Measurements from ENCODE around the gene PACS1. TPM values are rescaled to one million over a fixed set of nuclear protein-coding genes. Genes with fewer than 3 reads are reported as not detected.

PACS1 gene
- total RNA-seq, 1 donor from 2014 or later: 13.6 TPM

- Histone ChIP-seq H3K36me3 (ENCODE audit: control insufficient read depth in 3 of 3, insufficient read depth in 3 of 3, low read length in 3 of 3) (peaks cover 0 to 3% (median 0%) of the 10 kb centered on the region in 3 donors), H3K9me3 (ENCODE audit: control insufficient read depth in 3 of 3, low read length in 3 of 3) (no peaks in the 10 kb centered on the region), H3K4me3 (ENCODE audit: low read length in 3 of 3) (no peak overlapping the region), H3K4me1 (ENCODE audit: control insufficient read depth in 3 of 3, insufficient read depth in 3 of 3, low read length in 3 of 3) (no peaks in the 10 kb centered on the region), H3K27me3 (ENCODE audit: control insufficient read depth in 3 of 3, insufficient read depth in 3 of 3, low read length in 3 of 3) (no peaks in the 10 kb centered on the region), H3K9ac (ENCODE audit: low read depth in 1 of 3, low read length in 3 of 3) (no peak overlapping the region), H3K27ac (ENCODE audit: low read depth, low read length) (no peak overlapping the region)
Measured at GRCh38 chr11:66172146-66172545, 102.1 kb downstream of the PACS1 start.

- no peaks in the 10 kb centered on the region for H3K27me3 ChIP-seq (ENCODE audit: control insufficient read depth in 3 of 3, insufficient read depth in 3 of 3, low read length in 3 of 3)
- H3K27ac ChIP-seq (ENCODE audit: low read depth, low read length): no peak overlapping the region
- H3K4me3 ChIP-seq (ENCODE audit: low read length in 3 of 3): no peak overlapping the region
- no peaks in the 10 kb centered on the region for H3K36me3 ChIP-seq (ENCODE audit: control insufficient read depth in 3 of 3, insufficient read depth in 3 of 3, low read length in 3 of 3)
- no peaks in the 10 kb centered on the region for H3K4me1 ChIP-seq (ENCODE audit: control insufficient read depth in 3 of 3, insufficient read depth in 3 of 3, low read length in 3 of 3)
- H3K9ac ChIP-seq (ENCODE audit: low read depth in 1 of 3, low read length in 3 of 3): no peak overlapping the region
- H3K9me3 ChIP-seq (ENCODE audit: control insufficient read depth in 3 of 3, low read length in 3 of 3): no peaks in the 10 kb centered on the region
Measured at GRCh38 chr11:66176650-66177049, 106.6 kb downstream of the PACS1 start.

GRCh38 chr11:66178183-66178582, 108.1 kb downstream of the PACS1 start:
- Histone ChIP-seq H3K4me3 (ENCODE audit: low read length in 3 of 3) (no peak overlapping the region), H3K27me3 (ENCODE audit: control insufficient read depth in 3 of 3, insufficient read depth in 3 of 3, low read length in 3 of 3) (no peaks in the 10 kb centered on the region), H3K9me3 (ENCODE audit: control insufficient read depth in 3 of 3, low read length in 3 of 3) (no peaks in the 10 kb centered on the region), H3K36me3 (ENCODE audit: control insufficient read depth in 3 of 3, insufficient read depth in 3 of 3, low read length in 3 of 3) (no peaks in the 10 kb centered on the region), H3K4me1 (ENCODE audit: control insufficient read depth in 3 of 3, insufficient read depth in 3 of 3, low read length in 3 of 3) (no peaks in the 10 kb centered on the region), H3K9ac (ENCODE audit: low read depth in 1 of 3, low read length in 3 of 3) (no peak overlapping the region), H3K27ac (ENCODE audit: low read depth, low read length) (no peak overlapping the region)

GRCh38 chr11:66178871-66179270, 108.8 kb downstream of the PACS1 start:
- Histone ChIP-seq H3K4me3 (ENCODE audit: low read length in 3 of 3) (no peak overlapping the region), H3K27me3 (ENCODE audit: control insufficient read depth in 3 of 3, insufficient read depth in 3 of 3, low read length in 3 of 3) (no peaks in the 10 kb centered on the region), H3K4me1 (ENCODE audit: control insufficient read depth in 3 of 3, insufficient read depth in 3 of 3, low read length in 3 of 3) (no peaks in the 10 kb centered on the region)

GRCh38 chr11:66181632-66182315, 111.7 kb downstream of the PACS1 start:
- Histone ChIP-seq H3K9me3 (ENCODE audit: control insufficient read depth in 3 of 3, low read length in 3 of 3) (no peaks in the 10 kb centered on the region), H3K27me3 (ENCODE audit: control insufficient read depth in 3 of 3, insufficient read depth in 3 of 3, low read length in 3 of 3) (no peaks in the 10 kb centered on the region), H3K27ac (ENCODE audit: low read depth, low read length) (no peak overlapping the region), H3K36me3 (ENCODE audit: control insufficient read depth in 3 of 3, insufficient read depth in 3 of 3, low read length in 3 of 3) (no peaks in the 10 kb centered on the region), H3K4me3 (ENCODE audit: low read length in 3 of 3) (no peak overlapping the region), H3K4me1 (ENCODE audit: control insufficient read depth in 3 of 3, insufficient read depth in 3 of 3, low read length in 3 of 3) (no peaks in the 10 kb centered on the region), H3K9ac (ENCODE audit: low read depth in 1 of 3, low read length in 3 of 3) (no peak overlapping the region)

More at GRCh38 chr11:66178871-66179270, 108.8 kb downstream of the PACS1 start:
- H3K9ac ChIP-seq (ENCODE audit: low read depth in 1 of 3, low read length in 3 of 3): no peak overlapping the region
- no peaks in the 10 kb centered on the region for H3K9me3 ChIP-seq (ENCODE audit: control insufficient read depth in 3 of 3, low read length in 3 of 3)
- H3K36me3 ChIP-seq (ENCODE audit: control insufficient read depth in 3 of 3, insufficient read depth in 3 of 3, low read length in 3 of 3): no peaks in the 10 kb centered on the region
- no peak overlapping the region for H3K27ac ChIP-seq (ENCODE audit: low read depth, low read length)

GRCh38 chr11:66183494-66184048, 113.5 kb downstream of the PACS1 start:
- no peak overlapping the region for H3K4me3 ChIP-seq (ENCODE audit: low read length in 3 of 3)
- no peak overlapping the region for H3K27ac ChIP-seq (ENCODE audit: low read depth, low read length)
- H3K36me3 ChIP-seq (ENCODE audit: control insufficient read depth in 3 of 3, insufficient read depth in 3 of 3, low read length in 3 of 3): no peaks in the 10 kb centered on the region

GRCh38 chr11:66184728-66185127, 114.7 kb downstream of the PACS1 start:
- H3K27me3 ChIP-seq (ENCODE audit: control insufficient read depth in 3 of 3, insufficient read depth in 3 of 3, low read length in 3 of 3): no peaks in the 10 kb centered on the region
- no peak overlapping the region for H3K4me3 ChIP-seq (ENCODE audit: low read length in 3 of 3)
- no peaks in the 10 kb centered on the region for H3K36me3 ChIP-seq (ENCODE audit: control insufficient read depth in 3 of 3, insufficient read depth in 3 of 3, low read length in 3 of 3)
- no peak overlapping the region for H3K27ac ChIP-seq (ENCODE audit: low read depth, low read length)
- no peak overlapping the region for H3K9ac ChIP-seq (ENCODE audit: low read depth in 1 of 3, low read length in 3 of 3)
- H3K9me3 ChIP-seq (ENCODE audit: control insufficient read depth in 3 of 3, low read length in 3 of 3): no peaks in the 10 kb centered on the region
- H3K4me1 ChIP-seq (ENCODE audit: control insufficient read depth in 3 of 3, insufficient read depth in 3 of 3, low read length in 3 of 3): no peaks in the 10 kb centered on the region

More at GRCh38 chr11:66183494-66184048, 113.5 kb downstream of the PACS1 start:
- Histone ChIP-seq H3K9me3 (ENCODE audit: control insufficient read depth in 3 of 3, low read length in 3 of 3) (no peaks in the 10 kb centered on the region), H3K9ac (ENCODE audit: low read depth in 1 of 3, low read length in 3 of 3) (no peak overlapping the region), H3K4me1 (ENCODE audit: control insufficient read depth in 3 of 3, insufficient read depth in 3 of 3, low read length in 3 of 3) (no peaks in the 10 kb centered on the region), H3K27me3 (ENCODE audit: control insufficient read depth in 3 of 3, insufficient read depth in 3 of 3, low read length in 3 of 3) (no peaks in the 10 kb centered on the region)

- Histone ChIP-seq H3K4me1 (ENCODE audit: control insufficient read depth in 3 of 3, insufficient read depth in 3 of 3, low read length in 3 of 3) (no peaks in the 10 kb centered on the region), H3K36me3 (ENCODE audit: control insufficient read depth in 3 of 3, insufficient read depth in 3 of 3, low read length in 3 of 3) (no peaks in the 10 kb centered on the region), H3K9ac (ENCODE audit: low read depth in 1 of 3, low read length in 3 of 3) (no peak overlapping the region), H3K27ac (ENCODE audit: low read depth, low read length) (no peak overlapping the region), H3K27me3 (ENCODE audit: control insufficient read depth in 3 of 3, insufficient read depth in 3 of 3, low read length in 3 of 3) (no peaks in the 10 kb centered on the region), H3K9me3 (ENCODE audit: control insufficient read depth in 3 of 3, low read length in 3 of 3) (peaks cover 0 to 2% (median 0%) of the 10 kb centered on the region in 3 donors), H3K4me3 (ENCODE audit: low read length in 3 of 3) (no peak overlapping the region)
Measured at GRCh38 chr11:66186470-66186869, 116.4 kb downstream of the PACS1 start.

- Histone ChIP-seq H3K9me3 (ENCODE audit: control insufficient read depth in 3 of 3, low read length in 3 of 3) (peaks cover 0 to 2% (median 0%) of the 10 kb centered on the region in 3 donors), H3K27ac (ENCODE audit: low read depth, low read length) (no peak overlapping the region), H3K4me3 (ENCODE audit: low read length in 3 of 3) (no peak overlapping the region), H3K36me3 (ENCODE audit: control insufficient read depth in 3 of 3, insufficient read depth in 3 of 3, low read length in 3 of 3) (no peaks in the 10 kb centered on the region), H3K27me3 (ENCODE audit: control insufficient read depth in 3 of 3, insufficient read depth in 3 of 3, low read length in 3 of 3) (no peaks in the 10 kb centered on the region), H3K9ac (ENCODE audit: low read depth in 1 of 3, low read length in 3 of 3) (no peak overlapping the region), H3K4me1 (ENCODE audit: control insufficient read depth in 3 of 3, insufficient read depth in 3 of 3, low read length in 3 of 3) (no peaks in the 10 kb centered on the region)
Measured at GRCh38 chr11:66187453-66187852, 117.4 kb downstream of the PACS1 start.

GRCh38 chr11:66188580-66188979, 118.5 kb downstream of the PACS1 start:
- H3K27ac ChIP-seq (ENCODE audit: low read depth, low read length): no peak overlapping the region
- peaks cover 3 to 5% (median 5%) of the 10 kb centered on the region in 3 donors for H3K36me3 ChIP-seq (ENCODE audit: control insufficient read depth in 3 of 3, insufficient read depth in 3 of 3, low read length in 3 of 3)
- peaks cover 0 to 2% (median 0%) of the 10 kb centered on the region in 3 donors for H3K9me3 ChIP-seq (ENCODE audit: control insufficient read depth in 3 of 3, low read length in 3 of 3)
- no peaks in the 10 kb centered on the region for H3K4me1 ChIP-seq (ENCODE audit: control insufficient read depth in 3 of 3, insufficient read depth in 3 of 3, low read length in 3 of 3)
- no peaks in the 10 kb centered on the region for H3K27me3 ChIP-seq (ENCODE audit: control insufficient read depth in 3 of 3, insufficient read depth in 3 of 3, low read length in 3 of 3)
- no peak overlapping the region for H3K9ac ChIP-seq (ENCODE audit: low read depth in 1 of 3, low read length in 3 of 3)
- no peak overlapping the region for H3K4me3 ChIP-seq (ENCODE audit: low read length in 3 of 3)
